Activated T-helper 2 cell treated with anti-CD3 and anti-CD28 coated beads, Interferon-gamma antibody, Interleukin-2, Interleukin-4, amounts not matched to agents 10 μg/mL and 5 μg/mL and 100 μg/mL, durations not matched to agents 14 hours and 24 hours and 36 hours (primary cell): ENCODE results near the gene LCA5L. TPM values are rescaled to one million over a fixed set of nuclear protein-coding genes. Genes with fewer than 3 reads are reported as not detected.

Experiments used
- DNase-seq: peaks from one replicate; pipeline ENCODE4 v3.0.0; 2021; ENCODE audit warnings: low spot score
- H3K27ac Mint-ChIP-seq: one replicate; pipeline ENCODE4 v1.8.0; 2021; ENCODE audit warnings: mixed read lengths
- H3K27me3 Mint-ChIP-seq: one replicate; pipeline ENCODE4 v1.8.0; 2021; ENCODE audit warnings: low read depth, mixed read lengths
- H3K36me3 Mint-ChIP-seq: one replicate; pipeline ENCODE4 v1.8.0; 2021; ENCODE audit warnings: low read depth, mixed read lengths
- H3K4me1 Mint-ChIP-seq: one replicate; pipeline ENCODE4 v1.8.0; 2021; ENCODE audit warnings: low read depth, mixed read lengths
- H3K4me3 Mint-ChIP-seq: one replicate; pipeline ENCODE4 v1.8.0; 2021; ENCODE audit warnings: low read depth, mild to moderate bottlenecking, moderate library complexity, mixed read lengths
- H3K9me3 Mint-ChIP-seq: one replicate; pipeline ENCODE4 v1.8.0; 2021; ENCODE audit warnings: mixed read lengths
- intact Hi-C: fragments of 100-400 bp; cut with micrococcal nuclease; formaldehyde crosslinking; loops from one replicate; pipeline ENCODE4 v1.15.1; 2023
- total RNA-seq: library from RNA; stranded (reverse); gene quantifications from 2 replicates; pipeline ENCODE4 v1.2.3, GENCODE V29; 2022

LCA5L gene
- 0.32 TPM in 1 of 2 replicates, not detected in the other for total RNA-seq

- Mint-ChIP-seq H3K9me3 (no peaks in the 10 kb centered on the region), H3K36me3 (no peaks in the 10 kb centered on the region), H3K27me3 (peaks cover 40% of the 10 kb centered on the region), H3K27ac (peak within 1 kb of the TSS; percentile 88), H3K4me1 (peaks cover 12% of the 10 kb centered on the region), H3K4me3 (peak within 1 kb of the TSS; percentile 89)
- peak; percentile 88 for DNase-seq
- intact Hi-C loops: loop anchor here (2.0 to 5.0 kb wide), 5 partner anchors 57 to 1883 kb away; partner anchors contain the start of genes HMGN1 and PSMG1
Observed at GRCh38 chr21:39445321-39446269, at the start of gene LCA5L. Gene LCA5L, minus strand, starts transcription at chr21:39445778. Its CDS starts 17,285 bp downstream, at chr21:39428493.

GRCh38 chr21:39489380-39489924 lies 43.9 kb upstream of the LCA5L start:
- no peak for DNase-seq
- intact Hi-C loops: no loop called here
- no peak overlapping the region for H3K4me3 Mint-ChIP-seq
- no peaks in the 10 kb centered on the region for H3K36me3 Mint-ChIP-seq
- no peaks in the 10 kb centered on the region for H3K9me3 Mint-ChIP-seq
- no peaks in the 10 kb centered on the region for H3K27me3 Mint-ChIP-seq
- H3K4me1 Mint-ChIP-seq: no peaks in the 10 kb centered on the region
- no peak overlapping the region for H3K27ac Mint-ChIP-seq

GRCh38 chr21:39484711-39485276 lies 39.2 kb upstream of the LCA5L start:
- H3K36me3 Mint-ChIP-seq: no peaks in the 10 kb centered on the region
- peaks cover 5% of the 10 kb centered on the region for H3K27me3 Mint-ChIP-seq
- no peak overlapping the region for H3K27ac Mint-ChIP-seq
- no peak overlapping the region for H3K4me3 Mint-ChIP-seq
- peaks cover 3% of the 10 kb centered on the region for H3K4me1 Mint-ChIP-seq
- no peaks in the 10 kb centered on the region for H3K9me3 Mint-ChIP-seq
- no peak for DNase-seq
- intact Hi-C loops: no loop called here

- intact Hi-C loops: no loop called here
- Mint-ChIP-seq H3K4me3 (no peak overlapping the region), H3K4me1 (peaks cover 3% of the 10 kb centered on the region), H3K27ac (no peak overlapping the region), H3K36me3 (no peaks in the 10 kb centered on the region), H3K9me3 (no peaks in the 10 kb centered on the region), H3K27me3 (peaks cover 5% of the 10 kb centered on the region)
- DNase-seq: no peak
Observed at GRCh38 chr21:39483917-39484316, 38.3 kb upstream of the LCA5L start.

GRCh38 chr21:39481886-39482285 lies 36.3 kb upstream of the LCA5L start:
- Mint-ChIP-seq H3K4me3 (no peak overlapping the region), H3K4me1 (peaks cover 3% of the 10 kb centered on the region), H3K36me3 (no peaks in the 10 kb centered on the region), H3K27me3 (peaks cover 5% of the 10 kb centered on the region), H3K27ac (no peak overlapping the region), H3K9me3 (no peaks in the 10 kb centered on the region)
- DNase-seq: no peak
- intact Hi-C loops: no loop called here

GRCh38 chr21:39480271-39480670 lies 34.7 kb upstream of the LCA5L start:
- DNase-seq: no peak
- Mint-ChIP-seq H3K4me3 (no peak overlapping the region), H3K9me3 (no peaks in the 10 kb centered on the region), H3K27me3 (peaks cover 5% of the 10 kb centered on the region), H3K36me3 (no peaks in the 10 kb centered on the region), H3K4me1 (peaks cover 3% of the 10 kb centered on the region), H3K27ac (no peak overlapping the region)
- intact Hi-C loops: no loop called here

GRCh38 chr21:39479814-39480182 lies 34.2 kb upstream of the LCA5L start:
- intact Hi-C loops: no loop called here
- Mint-ChIP-seq H3K27me3 (peaks cover 5% of the 10 kb centered on the region), H3K9me3 (no peaks in the 10 kb centered on the region), H3K27ac (no peak overlapping the region), H3K4me1 (peaks cover 3% of the 10 kb centered on the region), H3K4me3 (no peak overlapping the region), H3K36me3 (no peaks in the 10 kb centered on the region)
- no peak for DNase-seq

GRCh38 chr21:39479164-39479813 lies 33.7 kb upstream of the LCA5L start:
- DNase-seq: no peak
- no peaks in the 10 kb centered on the region for H3K36me3 Mint-ChIP-seq
- H3K4me3 Mint-ChIP-seq: no peak overlapping the region
- peaks cover 3% of the 10 kb centered on the region for H3K4me1 Mint-ChIP-seq
- no peaks in the 10 kb centered on the region for H3K9me3 Mint-ChIP-seq
- peaks cover 5% of the 10 kb centered on the region for H3K27me3 Mint-ChIP-seq
- H3K27ac Mint-ChIP-seq: no peak overlapping the region
- intact Hi-C loops: no loop called here

GRCh38 chr21:39474611-39475010 lies 29.0 kb upstream of the LCA5L start:
- Mint-ChIP-seq H3K36me3 (no peaks in the 10 kb centered on the region), H3K4me3 (no peak overlapping the region), H3K27ac (no peak overlapping the region), H3K27me3 (no peaks in the 10 kb centered on the region), H3K4me1 (no peaks in the 10 kb centered on the region), H3K9me3 (no peaks in the 10 kb centered on the region)
- no peak for DNase-seq
- intact Hi-C loops: no loop called here

- peaks cover 2% of the 10 kb centered on the region for H3K27me3 Mint-ChIP-seq
- no peak for DNase-seq
- no peak overlapping the region for H3K4me3 Mint-ChIP-seq
- no peaks in the 10 kb centered on the region for H3K36me3 Mint-ChIP-seq
- no peaks in the 10 kb centered on the region for H3K9me3 Mint-ChIP-seq
- no peaks in the 10 kb centered on the region for H3K4me1 Mint-ChIP-seq
- intact Hi-C loops: no loop called here
- H3K27ac Mint-ChIP-seq: no peak overlapping the region
Observed at GRCh38 chr21:39472786-39473185, 27.2 kb upstream of the LCA5L start.

- H3K27ac Mint-ChIP-seq: no peak overlapping the region
- no peaks in the 10 kb centered on the region for H3K36me3 Mint-ChIP-seq
- H3K27me3 Mint-ChIP-seq: peaks cover 2% of the 10 kb centered on the region
- intact Hi-C loops: no loop called here
- H3K4me1 Mint-ChIP-seq: no peaks in the 10 kb centered on the region
- no peaks in the 10 kb centered on the region for H3K9me3 Mint-ChIP-seq
- H3K4me3 Mint-ChIP-seq: no peak overlapping the region
- no peak for DNase-seq
Observed at GRCh38 chr21:39471598-39471997, 26.0 kb upstream of the LCA5L start.

- H3K27ac Mint-ChIP-seq: no peak overlapping the region
- intact Hi-C loops: no loop called here
- H3K4me3 Mint-ChIP-seq: no peak overlapping the region
- H3K36me3 Mint-ChIP-seq: no peaks in the 10 kb centered on the region
- H3K4me1 Mint-ChIP-seq: no peaks in the 10 kb centered on the region
- no peaks in the 10 kb centered on the region for H3K9me3 Mint-ChIP-seq
- H3K27me3 Mint-ChIP-seq: peaks cover 2% of the 10 kb centered on the region
- no peak for DNase-seq
Observed at GRCh38 chr21:39468559-39468958, 23.0 kb upstream of the LCA5L start.
